ENCODE data around the gene ASNS. TPM values are rescaled to one million over a fixed set of nuclear protein-coding genes. Genes with fewer than 3 reads are reported as not detected.
"Not testable (repeated sequence)": the region's sequence is repeated elsewhere in the genome, so short reads cannot be mapped to it uniquely, and the experiment has no call there.

Gene ASNS
- total and polyA plus RNA-seq, 4 experiments from 2014 or later: 23.0 to 37.9 (median 34.5) TPM

GRCh38 chr7:97858221-97858620, 14.0 kb downstream of the ASNS start:
- H3K36me3 Mint-ChIP-seq: peaks cover 59 to 67% of the 10 kb centered on the region in 2 donors
- no peaks in the 10 kb centered on the region for H3K4me1 Mint-ChIP-seq
- intact Hi-C loops (cut with micrococcal nuclease): no loop called here

GRCh38 chr7:97857544-97857943, 14.7 kb downstream of the ASNS start:
- Histone ChIP-seq H3K4me3 (ENCODE audit: low read length in 2 of 2) (no peak overlapping the region), H3K36me3 (ENCODE audit: insufficient read depth, low read length) (peaks cover 28% of the 10 kb centered on the region), H3K27ac (ENCODE audit: low read depth, low read length) (no peak overlapping the region), H3K9me3 (ENCODE audit: control insufficient read depth in 1 of 2, low read length in 2 of 2) (no peaks in the 10 kb centered on the region), H3K27me3 (ENCODE audit: insufficient read depth, low read length) (no peaks in the 10 kb centered on the region), H3K4me1 (ENCODE audit: insufficient read depth, low read length) (no peaks in the 10 kb centered on the region)
- ChIA-PET CTCF (ENCODE audit: partially characterized antibody) (interaction anchor here (1.3 kb wide), 1 partner anchor 13 kb away, joined by 5 read pairs; no protein-coding TSS in a partner anchor), POLR2A (ENCODE audit: partially characterized antibody) (no interaction called here)
- intact Hi-C loops (cut with micrococcal nuclease): no loop called here
- DNase-seq: no peak
- Mint-ChIP-seq H3K4me1 (no peaks in the 10 kb centered on the region), H3K9me3 (no peaks in the 10 kb centered on the region), H3K27ac (no peak overlapping the region), H3K36me3 (peaks cover 66 to 70% of the 10 kb centered on the region in 2 donors), H3K4me3 (no peak overlapping the region), H3K27me3 (no peaks in the 10 kb centered on the region)

More at GRCh38 chr7:97858221-97858620, 14.0 kb downstream of the ASNS start:
- POLR2A ChIA-PET (ENCODE audit: partially characterized antibody): no interaction called here
- Mint-ChIP-seq H3K9me3 (no peaks in the 10 kb centered on the region), H3K27me3 (no peaks in the 10 kb centered on the region), H3K27ac (no peak overlapping the region), H3K4me3 (no peak overlapping the region)
- peaks cover 22% of the 10 kb centered on the region for H3K36me3 ChIP-seq (ENCODE audit: insufficient read depth, low read length)
- no peak overlapping the region for H3K4me3 ChIP-seq (ENCODE audit: low read length in 2 of 2)
- CTCF ChIA-PET (ENCODE audit: partially characterized antibody): no interaction called here
- no peaks in the 10 kb centered on the region for H3K27me3 ChIP-seq (ENCODE audit: insufficient read depth, low read length)
- no peak for DNase-seq
- H3K27ac ChIP-seq (ENCODE audit: low read depth, low read length): no peak overlapping the region
- H3K4me1 ChIP-seq (ENCODE audit: insufficient read depth, low read length): no peaks in the 10 kb centered on the region
- no peaks in the 10 kb centered on the region for H3K9me3 ChIP-seq (ENCODE audit: control insufficient read depth in 1 of 2, low read length in 2 of 2)

GRCh38 chr7:97851683-97852082, 20.5 kb downstream of the ASNS start:
- Mint-ChIP-seq H3K4me3 (no peak overlapping the region), H3K36me3 (peaks cover 43 to 44% of the 10 kb centered on the region in 2 donors), H3K4me1 (no peaks in the 10 kb centered on the region), H3K27me3 (no peaks in the 10 kb centered on the region), H3K9me3 (no peaks in the 10 kb centered on the region), H3K27ac (no peak overlapping the region)
- no peaks in the 10 kb centered on the region for H3K27me3 ChIP-seq (ENCODE audit: insufficient read depth, low read length)
- POLR2A ChIA-PET (ENCODE audit: partially characterized antibody): no interaction called here
- H3K36me3 ChIP-seq (ENCODE audit: insufficient read depth, low read length): peaks cover 12% of the 10 kb centered on the region
- DNase-seq: no peak
- H3K4me3 ChIP-seq (ENCODE audit: low read length in 2 of 2): no peak overlapping the region
- no peaks in the 10 kb centered on the region for H3K4me1 ChIP-seq (ENCODE audit: insufficient read depth, low read length)
- H3K9me3 ChIP-seq (ENCODE audit: control insufficient read depth in 1 of 2, low read length in 2 of 2): no peaks in the 10 kb centered on the region
- CTCF ChIA-PET (ENCODE audit: partially characterized antibody): no interaction called here
- intact Hi-C loops (cut with micrococcal nuclease): no loop called here
- H3K27ac ChIP-seq (ENCODE audit: low read depth, low read length): no peak overlapping the region

GRCh38 chr7:97850262-97851031, 21.8 kb downstream of the ASNS start:
- CTCF ChIA-PET (ENCODE audit: partially characterized antibody): not testable (repeated sequence)

GRCh38 chr7:97847791-97848190, 24.4 kb downstream of the ASNS start:
- peaks cover 16% of the 10 kb centered on the region in 2 donors for H3K36me3 Mint-ChIP-seq
- no peak overlapping the region for H3K4me3 Mint-ChIP-seq
- no peak overlapping the region for H3K27ac ChIP-seq (ENCODE audit: low read depth, low read length)
- ChIA-PET POLR2A (ENCODE audit: partially characterized antibody) (interaction anchor here (0.7 to 1.4 kb wide), 2 partner anchors 25 to 88 kb away, joined by 3 to 4 read pairs; partner anchors contain the start of gene ASNS), CTCF (ENCODE audit: partially characterized antibody) (interaction anchor here (0.5 to 4.6 kb wide), 2 partner anchors 12 to 990 kb away, joined by 3 to 32 read pairs; no protein-coding TSS in a partner anchor)
- H3K4me1 ChIP-seq (ENCODE audit: insufficient read depth, low read length): no peaks in the 10 kb centered on the region
- intact Hi-C loops (cut with micrococcal nuclease): no loop called here
- no peaks in the 10 kb centered on the region for H3K27me3 Mint-ChIP-seq
- H3K9me3 ChIP-seq (ENCODE audit: control insufficient read depth in 1 of 2, low read length in 2 of 2): no peaks in the 10 kb centered on the region
- no peak overlapping the region for H3K27ac Mint-ChIP-seq
- no peaks in the 10 kb centered on the region for H3K27me3 ChIP-seq (ENCODE audit: insufficient read depth, low read length)
- H3K4me3 ChIP-seq (ENCODE audit: low read length in 2 of 2): no peak overlapping the region
- no peaks in the 10 kb centered on the region for H3K9me3 Mint-ChIP-seq
- H3K4me1 Mint-ChIP-seq: no peaks in the 10 kb centered on the region
- DNase-seq: no peak
- H3K36me3 ChIP-seq (ENCODE audit: insufficient read depth, low read length): peaks cover 3% of the 10 kb centered on the region

More at GRCh38 chr7:97850262-97851031, 21.8 kb downstream of the ASNS start:
- H3K9me3 Mint-ChIP-seq; POLR2A ChIA-PET (ENCODE audit: partially characterized antibody); H3K9me3 ChIP-seq (ENCODE audit: control insufficient read depth in 1 of 2, low read length in 2 of 2); H3K4me1 ChIP-seq (ENCODE audit: insufficient read depth, low read length); H3K4me3 ChIP-seq (ENCODE audit: low read length in 2 of 2); H3K27me3 Mint-ChIP-seq; intact Hi-C loops (cut with micrococcal nuclease); H3K4me3 Mint-ChIP-seq; H3K4me1 Mint-ChIP-seq; H3K27ac ChIP-seq (ENCODE audit: low read depth, low read length); DNase-seq; H3K27me3 ChIP-seq (ENCODE audit: insufficient read depth, low read length); H3K27ac Mint-ChIP-seq: not testable (repeated sequence)
- H3K36me3 ChIP-seq (ENCODE audit: insufficient read depth, low read length): peaks cover 12% of the 10 kb centered on the region
- H3K36me3 Mint-ChIP-seq: peaks cover 36 to 37% of the 10 kb centered on the region in 2 donors

- no peak for DNase-seq
- intact Hi-C loops (cut with micrococcal nuclease): no loop called here
- Histone ChIP-seq H3K4me3 (ENCODE audit: low read length in 2 of 2) (no peak overlapping the region), H3K27me3 (ENCODE audit: insufficient read depth, low read length) (no peaks in the 10 kb centered on the region), H3K27ac (ENCODE audit: low read depth, low read length) (no peak overlapping the region), H3K4me1 (ENCODE audit: insufficient read depth, low read length) (no peaks in the 10 kb centered on the region), H3K9me3 (ENCODE audit: control insufficient read depth in 1 of 2, low read length in 2 of 2) (no peaks in the 10 kb centered on the region), H3K36me3 (ENCODE audit: insufficient read depth, low read length) (no peaks in the 10 kb centered on the region)
- H3K36me3 Mint-ChIP-seq: peaks cover 8% of the 10 kb centered on the region in 2 donors
- H3K4me3 Mint-ChIP-seq: no peak overlapping the region
- peaks cover 0 to 1% of the 10 kb centered on the region in 2 donors for H3K27me3 Mint-ChIP-seq
- no peak overlapping the region for H3K27ac Mint-ChIP-seq
- no peaks in the 10 kb centered on the region for H3K4me1 Mint-ChIP-seq
- no peaks in the 10 kb centered on the region for H3K9me3 Mint-ChIP-seq
- ChIA-PET POLR2A (ENCODE audit: partially characterized antibody) (interaction anchor here (0.7 to 1.4 kb wide), 2 partner anchors 25 to 89 kb away, joined by 3 to 4 read pairs; partner anchors contain the start of gene ASNS), CTCF (ENCODE audit: partially characterized antibody) (interaction anchor here (1.5 to 4.6 kb wide), 2 partner anchors 11 to 348 kb away, joined by 4 to 32 read pairs; no protein-coding TSS in a partner anchor)
Measured at GRCh38 chr7:97846945-97847344, 25.3 kb downstream of the ASNS start.

- ChIA-PET POLR2A (ENCODE audit: partially characterized antibody) (no interaction called here), CTCF (ENCODE audit: partially characterized antibody) (interaction anchor here (0.7 to 4.6 kb wide), 9 partner anchors 8 to 347 kb away, joined by 3 to 32 read pairs (median 4); partner anchors contain the start of gene ASNS)
- Histone ChIP-seq H3K27ac (ENCODE audit: low read depth, low read length) (no peak overlapping the region), H3K27me3 (ENCODE audit: insufficient read depth, low read length) (no peaks in the 10 kb centered on the region), H3K4me3 (ENCODE audit: low read length in 2 of 2) (no peak overlapping the region), H3K36me3 (ENCODE audit: insufficient read depth, low read length) (no peaks in the 10 kb centered on the region), H3K4me1 (ENCODE audit: insufficient read depth, low read length) (no peaks in the 10 kb centered on the region), H3K9me3 (ENCODE audit: control insufficient read depth in 1 of 2, low read length in 2 of 2) (no peaks in the 10 kb centered on the region)
- intact Hi-C loops (cut with micrococcal nuclease): loop anchor here (2.0 kb wide), 1 partner anchor 741 kb away; no protein-coding TSS in a partner anchor
- Mint-ChIP-seq H3K4me1 (no peaks in the 10 kb centered on the region), H3K27me3 (peaks cover 3 to 4% of the 10 kb centered on the region in 2 donors), H3K36me3 (no peaks in the 10 kb centered on the region), H3K9me3 (no peaks in the 10 kb centered on the region), H3K4me3 (no peak overlapping the region), H3K27ac (no peak overlapping the region)
- DNase-seq: peak in 2 of 5 donors; percentile 4 to 10
Measured at GRCh38 chr7:97845622-97846203, 26.5 kb downstream of the ASNS start.

All from CD4-positive, alpha-beta memory T cell (primary cell).